Endodermal cell (in vitro differentiated cells): ENCODE measurements around the gene GOLPH3. TPM values are rescaled to one million over a fixed set of nuclear protein-coding genes. Genes with fewer than 3 reads are reported as not detected.

Experiments
- DNase-seq: peaks from one replicate; pipeline ENCODE4 v3.0.0-alpha.2; 2017
- H3K27ac ChIP-seq: 2 replicates; pipeline ENCODE4 v1.5.1; 2013; ENCODE audit warnings: mild to moderate bottlenecking, low read depth, low read length, moderate library complexity
- H3K27me3 ChIP-seq: 2 replicates; pipeline ENCODE4 v1.6.1; 2013; ENCODE audit warnings: mild to moderate bottlenecking, low read length, moderate library complexity; ENCODE audit not compliant: insufficient read depth, control insufficient read depth, poor library complexity, severe bottlenecking
- H3K36me3 ChIP-seq: 2 replicates; pipeline ENCODE4 v1.7.0; 2013; ENCODE audit warnings: mild to moderate bottlenecking, low read length, moderate library complexity; ENCODE audit not compliant: control insufficient read depth, insufficient read depth
- H3K4me1 ChIP-seq: one replicate; pipeline ENCODE4 v1.7.0; 2013; ENCODE audit warnings: low read length; ENCODE audit not compliant: control insufficient read depth, insufficient read depth
- H3K4me3 ChIP-seq: 2 replicates; pipeline ENCODE4 v1.5.1; 2013; ENCODE audit warnings: mild to moderate bottlenecking, low read length, moderate library complexity
- H3K9ac ChIP-seq: 2 replicates; pipeline ENCODE4 v1.6.1; 2013; ENCODE audit warnings: mild to moderate bottlenecking, low read length, moderate library complexity; ENCODE audit not compliant: poor library complexity, severe bottlenecking; ENCODE audit errors: extremely low read depth
- H3K9me3 ChIP-seq: 2 replicates; pipeline ENCODE4 v1.6.1; 2013; ENCODE audit warnings: mild to moderate bottlenecking, low read length, moderate library complexity; ENCODE audit not compliant: control insufficient read depth
- H3K27ac Mint-ChIP-seq: 2 replicates; pipeline ENCODE4 v1.8.0; 2020; ENCODE audit warnings: mixed read lengths
- H3K27me3 Mint-ChIP-seq: 2 replicates; pipeline ENCODE4 v1.8.0; 2021; ENCODE audit warnings: mild to moderate bottlenecking, mixed read lengths; ENCODE audit not compliant: insufficient read depth
- H3K36me3 Mint-ChIP-seq: 2 replicates; pipeline ENCODE4 v1.8.0; 2020; ENCODE audit warnings: low read depth, mixed read lengths
- H3K4me1 Mint-ChIP-seq: 2 replicates; pipeline ENCODE4 v1.8.0; 2020; ENCODE audit warnings: mixed read lengths
- H3K4me3 Mint-ChIP-seq: 2 replicates; pipeline ENCODE4 v1.8.0; 2020; ENCODE audit warnings: mild to moderate bottlenecking, moderate library complexity, mixed read lengths
- H3K9me3 Mint-ChIP-seq: 2 replicates; pipeline ENCODE4 v1.8.0; 2020; ENCODE audit warnings: mild to moderate bottlenecking, mixed read lengths
- WGBS, 2 experiments: methylation state at CpG; one replicate each; pipeline versions ENCODE4 v1.1.5 to v1.1.7; 2013; ENCODE audit warnings: missing lambda C conversion rate in 2 of 2, mixed read lengths in 1 of 2; ENCODE audit not compliant: insufficient coverage in 1 of 2, insufficient read length in 1 of 2; 5-methylcytosine and 5-hydroxymethylcytosine counted together
- total RNA-seq, 2 donors: library from RNA; stranded (reverse); fragmentation: NEBNext Ultra II Directional in 1 of 2; extraction: Animal tissue kit (Norgen Biotek cat#: 25700) in 1 of 2; gene quantifications; 2 replicates in 1 of 2; 3 replicates in 1 of 2; pipeline ENCODE4 v1.2.1, GENCODE V29; 2021
- TF ChIP-seq, protein P1 (sequence below): fragments of 200-600 bp; sonication (generic); conservative IDR thresholded peaks from 2 replicates; pipeline ENCODE4 v1.5.0; 2021; ENCODE audit warnings: antibody characterized with exemption, mild to moderate bottlenecking

GOLPH3 gene
- total RNA-seq, 2 donors from 2014 or later: 89.4 to 90.7 TPM

GRCh38 chr5:32158679-32158975 lies 15.5 kb downstream of the GOLPH3 start:
- Histone ChIP-seq H3K4me3 (no peak overlapping the region), H3K4me1 (peaks cover 7% of the 10 kb centered on the region), H3K27ac (no peak overlapping the region), H3K36me3 (peaks cover 22% of the 10 kb centered on the region), H3K9me3 (no peaks in the 10 kb centered on the region), H3K27me3 (no peaks in the 10 kb centered on the region), H3K9ac (no peak overlapping the region)
- no peaks in the 10 kb centered on the region for H3K27me3 Mint-ChIP-seq
- WGBS, 2 experiments: 73 to 78% methylated on average over 2 of the region's 2 CpGs
- H3K4me3 Mint-ChIP-seq: no peak overlapping the region
- TF ChIP-seq, protein P1, sequence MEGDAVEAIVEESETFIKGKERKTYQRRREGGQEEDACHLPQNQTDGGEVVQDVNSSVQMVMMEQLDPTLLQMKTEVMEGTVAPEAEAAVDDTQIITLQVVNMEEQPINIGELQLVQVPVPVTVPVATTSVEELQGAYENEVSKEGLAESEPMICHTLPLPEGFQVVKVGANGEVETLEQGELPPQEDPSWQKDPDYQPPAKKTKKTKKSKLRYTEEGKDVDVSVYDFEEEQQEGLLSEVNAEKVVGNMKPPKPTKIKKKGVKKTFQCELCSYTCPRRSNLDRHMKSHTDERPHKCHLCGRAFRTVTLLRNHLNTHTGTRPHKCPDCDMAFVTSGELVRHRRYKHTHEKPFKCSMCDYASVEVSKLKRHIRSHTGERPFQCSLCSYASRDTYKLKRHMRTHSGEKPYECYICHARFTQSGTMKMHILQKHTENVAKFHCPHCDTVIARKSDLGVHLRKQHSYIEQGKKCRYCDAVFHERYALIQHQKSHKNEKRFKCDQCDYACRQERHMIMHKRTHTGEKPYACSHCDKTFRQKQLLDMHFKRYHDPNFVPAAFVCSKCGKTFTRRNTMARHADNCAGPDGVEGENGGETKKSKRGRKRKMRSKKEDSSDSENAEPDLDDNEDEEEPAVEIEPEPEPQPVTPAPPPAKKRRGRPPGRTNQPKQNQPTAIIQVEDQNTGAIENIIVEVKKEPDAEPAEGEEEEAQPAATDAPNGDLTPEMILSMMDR: no peak
- DNase-seq: no peak
- no peak overlapping the region for H3K27ac Mint-ChIP-seq
- H3K4me1 Mint-ChIP-seq: peaks cover 3% of the 10 kb centered on the region
- peaks cover 22% of the 10 kb centered on the region for H3K36me3 Mint-ChIP-seq
- H3K9me3 Mint-ChIP-seq: peaks cover 4% of the 10 kb centered on the region

DNA sequence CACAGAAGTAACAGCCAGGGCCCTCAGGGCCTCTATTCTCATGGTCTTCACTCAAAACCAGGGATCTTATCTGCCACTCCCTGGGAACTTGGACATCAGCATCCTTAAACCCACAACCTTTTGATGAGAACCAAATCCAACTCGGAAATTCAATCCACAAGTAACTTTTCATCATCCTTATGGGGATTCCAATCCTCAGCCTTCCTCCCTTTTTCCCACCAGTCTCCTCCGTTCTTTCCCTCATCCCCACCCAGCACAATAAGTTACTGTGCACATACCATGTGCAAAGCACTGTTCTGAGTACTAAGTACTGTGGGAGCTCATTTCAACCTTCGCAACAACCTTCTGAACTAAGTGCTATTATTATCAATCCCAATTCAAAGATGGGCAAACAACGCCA lies 17.0 kb downstream of the GOLPH3 start:
- H3K4me3 Mint-ChIP-seq: no peak overlapping the region
- Histone ChIP-seq H3K4me1 (peaks cover 7% of the 10 kb centered on the region), H3K9me3 (no peaks in the 10 kb centered on the region), H3K27me3 (no peaks in the 10 kb centered on the region), H3K27ac (no peak overlapping the region), H3K9ac (no peak overlapping the region), H3K4me3 (no peak overlapping the region), H3K36me3 (peaks cover 24% of the 10 kb centered on the region)
- no peaks in the 10 kb centered on the region for H3K27me3 Mint-ChIP-seq
- H3K36me3 Mint-ChIP-seq: peaks cover 19% of the 10 kb centered on the region
- DNase-seq: no peak
- TF ChIP-seq, protein P1: no peak
- H3K9me3 Mint-ChIP-seq: peaks cover 4% of the 10 kb centered on the region
- peaks cover 3% of the 10 kb centered on the region for H3K4me1 Mint-ChIP-seq
- H3K27ac Mint-ChIP-seq: no peak overlapping the region
- 92 to 94% methylated on average over 3 to 4 of the region's 4 CpGs for WGBS, 2 experiments

- H3K4me3 Mint-ChIP-seq: no peak overlapping the region
- H3K36me3 Mint-ChIP-seq: peaks cover 22% of the 10 kb centered on the region
- no peaks in the 10 kb centered on the region for H3K27me3 ChIP-seq
- TF ChIP-seq, protein P1: no peak
- H3K9me3 Mint-ChIP-seq: peaks cover 3% of the 10 kb centered on the region
- H3K27me3 Mint-ChIP-seq: no peaks in the 10 kb centered on the region
- 87 to 91% methylated on average over 7 to 9 of the region's 9 CpGs for WGBS, 2 experiments
- H3K4me1 Mint-ChIP-seq: peaks cover 3% of the 10 kb centered on the region
- H3K4me1 ChIP-seq: peaks cover 7% of the 10 kb centered on the region
- DNase-seq: peak; percentile 73
- no peak overlapping the region for H3K27ac Mint-ChIP-seq
- H3K4me3 ChIP-seq: no peak overlapping the region
- no peaks in the 10 kb centered on the region for H3K9me3 ChIP-seq
- H3K36me3 ChIP-seq: peaks cover 28% of the 10 kb centered on the region
- H3K27ac ChIP-seq: no peak overlapping the region
- H3K9ac ChIP-seq: no peak overlapping the region
Observed at GRCh38 chr5:32156635-32157034, 17.5 kb downstream of the GOLPH3 start.
